SK-N-SH (cell line): Measurements from ENCODE around the gene POLR1C. TPM values are rescaled to one million over a fixed set of nuclear protein-coding genes. Genes with fewer than 3 reads are reported as not detected.

Experiments
- CTCF ChIA-PET: fragments of 300-600, 350-600 bp; formaldehyde crosslinking; extraction: SDS; loops from one replicate; lab custom pipeline; 2021; lab: Yijun Ruan, JAX
- POLR2A ChIA-PET: fragments of 350-600 bp; sonication (Branson Sonifier 250); formaldehyde crosslinking; extraction: SDS; loops from one replicate; lab custom pipeline; 2020; ENCODE audit warnings: antibody characterized with exemption, inconsistent platforms; lab: Yijun Ruan, JAX
- DNase-seq: peaks from one replicate; pipeline ENCODE4 v3.0.0; 2012
- H2AFZ ChIP-seq: fragments of 200-600 bp; sonication (generic); 2 replicates; pipeline ENCODE4 v1.8.1; 2016; ENCODE audit warnings: antibody characterized with exemption, mild to moderate bottlenecking, low read depth
- H3F3A ChIP-seq: fragments of 200-600 bp; sonication (generic); replicated peaks from 2 replicates; pipeline ENCODE3; 2016; ENCODE audit warnings: antibody characterized with exemption, mild to moderate bottlenecking; ENCODE audit not compliant: insufficient read depth
- H3K27ac ChIP-seq, 2 experiments: fragments of 200-500 bp in 1 of 2; fragments of 200-600 bp in 1 of 2; sonication (Bioruptor generic) in 1 of 2; sonication (generic), shearing (Covaris generic) in 1 of 2; 2 replicates each; pipeline versions ENCODE4 v1.5.1 to v1.6.1; 2014 to 2016; ENCODE audit warnings: low read depth in 2 of 2, inconsistent platforms in 1 of 2, low read length in 1 of 2, mild to moderate bottlenecking in 1 of 2, mixed read lengths in 1 of 2
- H3K27me3 ChIP-seq: fragments of 200-600 bp; sonication (generic), shearing (Covaris generic); 2 replicates; pipeline ENCODE4 v1.6.1; 2016; ENCODE audit warnings: mixed run types; ENCODE audit not compliant: insufficient read depth
- H3K36me3 ChIP-seq, 2 experiments: fragments of 200-500 bp in 1 of 2; fragments of 200-600 bp in 1 of 2; sonication (Bioruptor generic) in 1 of 2; sonication (generic) in 1 of 2; replicated peaks in 1 of 2; 2 replicates each; pipeline versions ENCODE3 to v1.5.1; 2014 to 2016; ENCODE audit warnings: low read length in 1 of 2, mild to moderate bottlenecking in 1 of 2; ENCODE audit not compliant: insufficient read depth in 2 of 2, control insufficient read depth in 1 of 2
- H3K4me1 ChIP-seq, 2 experiments: fragments of 200-500 bp in 1 of 2; fragments of 200-600 bp in 1 of 2; sonication (Bioruptor generic) in 1 of 2; sonication (generic), shearing (Covaris generic) in 1 of 2; 2 replicates each; pipeline versions ENCODE4 v1.5.1 to v1.6.1; 2014 to 2016; ENCODE audit warnings: low read depth in 1 of 2, low read length in 1 of 2, mixed run types in 1 of 2; ENCODE audit not compliant: insufficient read depth in 2 of 2, control insufficient read depth in 1 of 2
- H3K4me2 ChIP-seq: fragments of 200-600 bp; sonication (generic), shearing (Covaris generic); 2 replicates; pipeline ENCODE4 v1.6.1; 2017; ENCODE audit warnings: mixed run types
- H3K4me3 ChIP-seq, 2 experiments: fragments of 200-500 bp in 1 of 2; fragments of 200-600 bp in 1 of 2; sonication (Bioruptor generic) in 1 of 2; sonication (generic), shearing (Covaris generic) in 1 of 2; 2 replicates each; pipeline versions ENCODE4 v1.5.1 to v1.8.1; 2014 to 2016; ENCODE audit warnings: low read depth in 2 of 2, inconsistent platforms in 1 of 2, low read length in 1 of 2, mild to moderate bottlenecking in 1 of 2, mixed read lengths in 1 of 2, moderate library complexity in 1 of 2
- H3K79me2 ChIP-seq: fragments of 200-600 bp; sonication (generic); 2 replicates; pipeline ENCODE4 v1.8.1; 2017; ENCODE audit warnings: mild to moderate bottlenecking; ENCODE audit not compliant: insufficient read depth
- H3K9ac ChIP-seq: fragments of 200-600 bp; sonication (generic); 2 replicates; pipeline ENCODE4 v1.6.1; 2017; ENCODE audit warnings: mixed run types
- H3K9me2 ChIP-seq: fragments of 200-600 bp; sonication (generic); 2 replicates; pipeline ENCODE4 v1.6.1; 2017; ENCODE audit warnings: mixed run types
- H3K9me3 ChIP-seq: fragments of 200-600 bp; sonication (generic); 2 replicates; pipeline ENCODE4 v1.6.1; 2017; ENCODE audit warnings: mixed run types, mild to moderate bottlenecking, moderate library complexity
- H4K20me1 ChIP-seq: fragments of 200-600 bp; sonication (generic); 2 replicates; pipeline ENCODE4 v1.6.1; 2017; ENCODE audit warnings: mild to moderate bottlenecking, mixed run types; ENCODE audit not compliant: insufficient read depth
- CHD2 ChIP-seq: fragments of 150-350 bp; IDR thresholded peaks from 2 replicates; pipeline ENCODE4 v1.6.1; 2018; ENCODE audit warnings: low read length; ENCODE audit not compliant: partially characterized antibody
- FOSL2 ChIP-seq: IDR thresholded peaks from 2 replicates; pipeline ENCODE4 v1.4.0; 2012; ENCODE audit warnings: low read depth, mild to moderate bottlenecking, moderate library complexity, borderline replicate concordance
- FOXM1 ChIP-seq: IDR thresholded peaks from 2 replicates; pipeline ENCODE4 v1.4.0; 2012; ENCODE audit warnings: low read depth, mild to moderate bottlenecking
- JUND ChIP-seq: IDR thresholded peaks from 2 replicates; pipeline ENCODE4 v1.4.0; 2012
- MEF2A ChIP-seq: IDR thresholded peaks from 2 replicates; pipeline ENCODE4 v1.4.0; 2012; ENCODE audit warnings: low read depth, borderline replicate concordance
- RCOR1 ChIP-seq: fragments of 150-350 bp; IDR thresholded peaks from 2 replicates; pipeline ENCODE4 v1.6.1; 2017; ENCODE audit warnings: antibody characterized with exemption, low read length
- SMC3 ChIP-seq: IDR thresholded peaks from 2 replicates; pipeline ENCODE4 v1.6.1; 2012; ENCODE audit warnings: low read depth, low read length, improper control_type of control experiment
- TCF12 ChIP-seq: IDR thresholded peaks from 2 replicates; pipeline ENCODE4 v1.4.0; 2012
- WGBS: methylation state at CpG from one replicate; pipeline ENCODE4 v1.1.6; 2017; ENCODE audit warnings: low lambda C conversion rate; 5-methylcytosine and 5-hydroxymethylcytosine counted together
- polyA plus RNA-seq, 3 experiments: library from polyadenylated mRNA; depleted of rRNA; stranded (reverse); fragments of >200 nt; gene quantifications; 2 replicates each; pipeline ENCODE4 v1.2.3, GENCODE V29; 2012
- TF ChIP-seq, protein P1 (sequence below): fragments of 200-600 bp; sonication (generic); IDR thresholded peaks from 2 replicates; pipeline ENCODE4 v1.6.1; 2017; ENCODE audit warnings: antibody characterized with exemption, mild to moderate bottlenecking, moderate library complexity
- TF ChIP-seq, protein P2 (sequence below): IDR thresholded peaks from 2 replicates; pipeline ENCODE4 v1.4.0; 2012; ENCODE audit warnings: low read depth, borderline replicate concordance

The POLR1C gene
- polyA plus RNA-seq, 1 of the 3 experiments (the other 2 are of a cell fraction) = 59.1 TPM

DNA sequence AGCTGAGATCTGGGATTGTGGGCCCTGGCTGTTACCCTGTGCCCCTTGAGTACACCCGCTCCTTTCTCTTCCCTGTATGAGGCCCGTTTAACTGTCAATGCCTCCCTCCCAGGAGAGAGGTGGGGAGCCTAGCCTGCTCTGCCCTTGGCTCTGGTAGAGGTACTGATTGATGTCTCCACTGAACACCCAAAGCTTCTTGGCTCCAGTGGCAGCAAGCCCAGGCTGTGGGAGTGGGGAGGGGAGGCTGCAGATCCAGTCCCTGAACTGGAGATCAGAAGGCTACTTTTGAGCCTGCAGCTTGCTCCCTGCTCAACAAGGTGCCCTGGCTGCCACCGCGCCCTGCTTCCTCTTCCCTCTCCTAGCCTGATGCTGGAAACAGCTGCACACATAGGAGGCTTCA lies 14.2 kb upstream of the POLR1C start (continued):
- TF ChIP-seq, protein P1, sequence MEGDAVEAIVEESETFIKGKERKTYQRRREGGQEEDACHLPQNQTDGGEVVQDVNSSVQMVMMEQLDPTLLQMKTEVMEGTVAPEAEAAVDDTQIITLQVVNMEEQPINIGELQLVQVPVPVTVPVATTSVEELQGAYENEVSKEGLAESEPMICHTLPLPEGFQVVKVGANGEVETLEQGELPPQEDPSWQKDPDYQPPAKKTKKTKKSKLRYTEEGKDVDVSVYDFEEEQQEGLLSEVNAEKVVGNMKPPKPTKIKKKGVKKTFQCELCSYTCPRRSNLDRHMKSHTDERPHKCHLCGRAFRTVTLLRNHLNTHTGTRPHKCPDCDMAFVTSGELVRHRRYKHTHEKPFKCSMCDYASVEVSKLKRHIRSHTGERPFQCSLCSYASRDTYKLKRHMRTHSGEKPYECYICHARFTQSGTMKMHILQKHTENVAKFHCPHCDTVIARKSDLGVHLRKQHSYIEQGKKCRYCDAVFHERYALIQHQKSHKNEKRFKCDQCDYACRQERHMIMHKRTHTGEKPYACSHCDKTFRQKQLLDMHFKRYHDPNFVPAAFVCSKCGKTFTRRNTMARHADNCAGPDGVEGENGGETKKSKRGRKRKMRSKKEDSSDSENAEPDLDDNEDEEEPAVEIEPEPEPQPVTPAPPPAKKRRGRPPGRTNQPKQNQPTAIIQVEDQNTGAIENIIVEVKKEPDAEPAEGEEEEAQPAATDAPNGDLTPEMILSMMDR = no peak
- TF ChIP-seq FOXM1 (no peak), JUND (no peak), FOSL2 (no peak), SMC3 (no peak), TCF12 (no peak)
- TF ChIP-seq, all 33 proteins: peak for 0

DNA sequence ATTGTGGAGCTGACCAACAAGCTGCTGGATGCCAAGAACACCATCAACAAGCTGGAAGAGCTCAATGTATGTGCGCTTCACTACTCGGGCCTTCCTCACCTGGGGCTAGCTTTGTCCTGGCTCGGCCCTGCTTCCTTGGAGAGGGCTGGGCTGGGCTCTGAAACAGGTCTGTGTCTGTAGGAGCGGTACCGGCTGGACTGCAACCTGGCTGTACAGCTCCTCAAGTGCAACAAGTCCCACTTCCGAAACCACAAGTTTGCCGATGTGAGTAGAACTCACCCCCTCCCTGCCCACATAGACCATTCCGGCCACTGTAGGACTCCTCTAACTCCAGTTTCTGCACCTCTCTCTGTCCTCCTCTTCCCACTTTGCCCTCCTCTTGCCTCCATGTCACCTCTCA lies 13.4 kb upstream of the POLR1C start:
- Histone ChIP-seq H3K27ac (no peak overlapping the region), H3K4me1 (peaks cover 0 to 9% of the 10 kb centered on the region in 2 experiments; a peak in 1 of 4 replicates), H3K36me3 (peaks cover 14 to 57% of the 10 kb centered on the region in 2 experiments), H3K4me2 (no peak overlapping the region), H3K9ac (no peak overlapping the region), H3K9me2 (no peaks in the 10 kb centered on the region), H3K9me3 (no peaks in the 10 kb centered on the region), H4K20me1 (0 out of 2 replicates have a peak, but pooled peaks cover 4% of the 10 kb centered on the region), H3K4me3 (no peak overlapping the region), H2AFZ (no peak overlapping the region), H3K79me2 (no peaks in the 10 kb centered on the region), H3K27me3 (no peaks in the 10 kb centered on the region), H3F3A (no peaks in the 10 kb centered on the region)
- no peak for DNase-seq
- 98% methylated on average over 6 of the region's 8 CpGs for WGBS
- TF ChIP-seq FOXM1 = no peak
- TF ChIP-seq RCOR1 = no peak
- TF ChIP-seq, protein P2, sequence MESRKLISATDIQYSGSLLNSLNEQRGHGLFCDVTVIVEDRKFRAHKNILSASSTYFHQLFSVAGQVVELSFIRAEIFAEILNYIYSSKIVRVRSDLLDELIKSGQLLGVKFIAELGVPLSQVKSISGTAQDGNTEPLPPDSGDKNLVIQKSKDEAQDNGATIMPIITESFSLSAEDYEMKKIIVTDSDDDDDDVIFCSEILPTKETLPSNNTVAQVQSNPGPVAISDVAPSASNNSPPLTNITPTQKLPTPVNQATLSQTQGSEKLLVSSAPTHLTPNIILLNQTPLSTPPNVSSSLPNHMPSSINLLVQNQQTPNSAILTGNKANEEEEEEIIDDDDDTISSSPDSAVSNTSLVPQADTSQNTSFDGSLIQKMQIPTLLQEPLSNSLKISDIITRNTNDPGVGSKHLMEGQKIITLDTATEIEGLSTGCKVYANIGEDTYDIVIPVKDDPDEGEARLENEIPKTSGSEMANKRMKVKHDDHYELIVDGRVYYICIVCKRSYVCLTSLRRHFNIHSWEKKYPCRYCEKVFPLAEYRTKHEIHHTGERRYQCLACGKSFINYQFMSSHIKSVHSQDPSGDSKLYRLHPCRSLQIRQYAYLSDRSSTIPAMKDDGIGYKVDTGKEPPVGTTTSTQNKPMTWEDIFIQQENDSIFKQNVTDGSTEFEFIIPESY = no peak
- no peak for TF ChIP-seq CHD2
- TF ChIP-seq TCF12 = no peak
- TF ChIP-seq MEF2A = no peak
- ChIA-PET POLR2A (interaction anchor here (0.8 kb wide), 1 partner anchor 14 kb away, joined by 3 read pairs; the partner anchor contains the start of genes POLR1C and YIPF3), CTCF (interaction anchor here (13.6 to 22.4 kb wide), 2 partner anchors 12 to 44 kb away, joined by 213 to 382 read pairs; partner anchors contain the start of gene DLK2)
